NCI-H774 (cell line): Measurements from ENCODE around the gene RAPGEFL1.
"Not testable (repeated sequence)": the region's sequence is repeated elsewhere in the genome, so short reads cannot be mapped to it uniquely, and the experiment has no call there.

Experiments used
- DNase-seq: peaks from one replicate; lab custom pipeline; 2025; lab: John Stamatoyannopoulos, UW

Gene RAPGEFL1

GRCh38 chr17:40209404-40210093 is 32.3 kb downstream of the RAPGEFL1 start:
- no peak for DNase-seq

- not testable (repeated sequence) for DNase-seq
Observed at GRCh38 chr17:40213914-40214313, 36.6 kb downstream of the RAPGEFL1 start.

GRCh38 chr17:40218006-40218739 is 40.9 kb downstream of the RAPGEFL1 start:
- no peak for DNase-seq

- peak; percentile 100 for DNase-seq
Observed at GRCh38 chr17:40218740-40219593, 41.7 kb downstream of the RAPGEFL1 start, which contains the start of gene WIPF2. Gene WIPF2 (plus strand): TSS chr17:40219304. CDS start chr17:40256460, 37,156 bp downstream.

- peak; percentile 84 for DNase-seq
Observed at GRCh38 chr17:40219594-40220338, 42.5 kb downstream of the RAPGEFL1 start.

- no peak for DNase-seq
Observed at GRCh38 chr17:40224718-40225550, 47.7 kb downstream of the RAPGEFL1 start.

- DNase-seq, result not testable (repeated sequence)
Observed at GRCh38 chr17:40229146-40229545, 51.9 kb downstream of the RAPGEFL1 start.

GRCh38 chr17:40230670-40231069 is 53.4 kb downstream of the RAPGEFL1 start:
- DNase-seq, result no peak

GRCh38 chr17:40231928-40232327 is 54.7 kb downstream of the RAPGEFL1 start:
- DNase-seq, result not testable (repeated sequence)

GRCh38 chr17:40241252-40241834 is 64.1 kb downstream of the RAPGEFL1 start:
- no peak for DNase-seq

GRCh38 chr17:40242774-40243173 is 65.5 kb downstream of the RAPGEFL1 start:
- no peak for DNase-seq

- no peak for DNase-seq
Observed at GRCh38 chr17:40243761-40244160, 66.5 kb downstream of the RAPGEFL1 start.

- no peak for DNase-seq
Observed at GRCh38 chr17:40244255-40244654, 67.0 kb downstream of the RAPGEFL1 start.
